CD8-positive, alpha-beta memory T cell (primary cell): ENCODE results near the gene HOMEZ. TPM values are rescaled to one million over a fixed set of nuclear protein-coding genes. Genes with fewer than 3 reads are reported as not detected.
A peak's percentile ranks its signal among the peaks of the same experiment; 100 is the strongest.

Experiments
- CTCF ChIA-PET: fragments of 350-600 bp; sonication (Branson Sonifier 250); formaldehyde crosslinking; loops from one replicate; lab custom pipeline; 2021; ENCODE audit warnings: antibody characterized with exemption; lab: Charles Lee
- POLR2A ChIA-PET: fragments of 350-600 bp; sonication (Branson Sonifier 250); formaldehyde crosslinking; loops from one replicate; lab custom pipeline; 2021; ENCODE audit warnings: antibody characterized with exemption; lab: Charles Lee
- DNase-seq, 5 donors: peaks; one replicate each; pipeline versions ENCODE4 v3.0.0 to v3.0.0-alpha.2; 2020 to 2022; ENCODE audit warnings: mixed read lengths in 1 of 5
- H3K27ac ChIP-seq: one replicate; pipeline ENCODE4 v1.7.0; 2013; ENCODE audit warnings: low read depth, mild to moderate bottlenecking, low read length, moderate library complexity
- H3K27me3 ChIP-seq: 2 replicates; pipeline ENCODE4 v1.7.0; 2013; ENCODE audit warnings: low read length, mild to moderate bottlenecking; ENCODE audit not compliant: insufficient read depth, poor library complexity, severe bottlenecking
- H3K36me3 ChIP-seq: 2 replicates; pipeline ENCODE4 v1.7.0; 2013; ENCODE audit warnings: mild to moderate bottlenecking, low read length, moderate library complexity; ENCODE audit not compliant: insufficient read depth
- H3K4me1 ChIP-seq: 2 replicates; pipeline ENCODE4 v1.7.0; 2013; ENCODE audit warnings: mild to moderate bottlenecking, low read length, moderate library complexity; ENCODE audit not compliant: insufficient read depth
- H3K4me3 ChIP-seq: 2 replicates; pipeline ENCODE4 v1.7.0; 2013; ENCODE audit warnings: mild to moderate bottlenecking, low read length
- H3K9me3 ChIP-seq: 2 replicates; pipeline ENCODE4 v1.7.0; 2013; ENCODE audit warnings: mild to moderate bottlenecking, low read length
- H3K27ac Mint-ChIP-seq, 8 donors: one replicate each; pipeline ENCODE4 v1.8.0; 2020 to 2021; ENCODE audit warnings: mixed read lengths in 8 of 8, mild to moderate bottlenecking in 6 of 8, inconsistent platforms in 3 of 8, moderate library complexity in 3 of 8
- H3K27me3 Mint-ChIP-seq, 2 donors: one replicate each; pipeline ENCODE4 v1.8.0; 2020 to 2021; ENCODE audit warnings: mixed read lengths in 2 of 2, mild to moderate bottlenecking in 1 of 2, moderate library complexity in 1 of 2
- H3K36me3 Mint-ChIP-seq, 3 donors: one replicate each; pipeline ENCODE4 v1.8.0; 2020 to 2021; ENCODE audit warnings: mixed read lengths in 3 of 3, inconsistent platforms in 1 of 3, mild to moderate bottlenecking in 1 of 3
- H3K4me1 Mint-ChIP-seq, 3 donors: one replicate each; pipeline ENCODE4 v1.8.0; 2020 to 2021; ENCODE audit warnings: mixed read lengths in 3 of 3, inconsistent platforms in 1 of 3, mild to moderate bottlenecking in 1 of 3
- H3K4me3 Mint-ChIP-seq, 7 donors: one replicate each; pipeline ENCODE4 v1.8.0; 2020 to 2021; ENCODE audit warnings: mixed read lengths in 7 of 7, mild to moderate bottlenecking in 6 of 7, moderate library complexity in 4 of 7, inconsistent platforms in 2 of 7
- H3K9me3 Mint-ChIP-seq, 5 donors: one replicate each; pipeline ENCODE4 v1.8.0; 2020 to 2022; ENCODE audit warnings: mixed read lengths in 5 of 5, mild to moderate bottlenecking in 3 of 5, moderate library complexity in 2 of 5, inconsistent platforms in 1 of 5
- polyA plus RNA-seq: library from polyadenylated mRNA; unstranded; fragments of 300-500 nt; fragmentation: Illumina TruSeq; gene quantifications from one replicate; pipeline ENCODE4 v1.2.3, GENCODE V29; 2021
- total RNA-seq, 2 experiments: library from RNA; stranded (reverse); gene quantifications; one replicate each; pipeline ENCODE4 v1.2.3, GENCODE V29; 2021

Gene HOMEZ
- total and polyA plus RNA-seq, 3 experiments from 2014 or later = 4.9 to 13.4 (median 12.8) TPM

DNA sequence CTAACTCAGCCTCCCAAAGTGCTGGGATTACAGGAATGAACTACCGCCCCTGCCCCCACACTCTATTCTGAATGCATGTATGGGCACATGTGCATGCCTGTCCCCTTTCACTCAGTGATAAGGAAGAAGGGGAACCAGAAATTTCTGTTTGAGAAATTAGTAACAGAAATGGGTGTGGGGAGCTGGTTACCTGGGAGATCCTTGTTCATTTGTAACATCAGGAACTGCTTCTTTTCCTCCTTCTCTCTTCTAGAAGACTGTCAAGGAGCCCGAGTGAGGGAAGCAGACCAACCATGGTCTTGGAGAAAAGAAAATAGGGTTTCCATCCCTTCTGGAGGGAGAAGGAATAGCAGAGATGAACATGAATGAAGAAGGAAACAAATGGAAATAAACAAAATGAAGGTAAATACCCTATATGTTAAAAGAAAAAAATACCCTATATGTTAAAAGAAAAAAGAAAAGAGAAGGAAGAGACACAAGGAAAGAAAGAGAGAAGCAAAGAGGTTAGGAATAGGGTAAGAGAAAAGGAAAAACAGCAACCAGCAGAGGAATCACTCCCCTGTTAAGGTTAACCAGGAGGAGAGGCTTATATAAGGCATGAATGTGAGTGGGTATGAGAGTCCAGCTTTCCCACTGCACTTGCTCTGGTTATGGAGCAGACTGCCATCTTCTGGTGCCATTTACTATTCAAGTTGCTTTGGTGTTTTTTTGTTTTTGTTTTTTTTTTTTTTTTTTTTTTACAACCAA is 13.5 kb upstream of the HOMEZ start:
- Mint-ChIP-seq H3K27ac (peak overlapping the region in 7 of 8 donors; percentile 70 to 96 (median 85)), H3K4me1 (peaks cover 25 to 39% (median 39%) of the 10 kb centered on the region in 3 donors), H3K4me3 (peak overlapping the region in 6 of 7 donors; percentile 33 to 95 (median 57))

GRCh38 chr14:23297611-23298277 is 11.8 kb upstream of the HOMEZ start:
- peaks cover 26% of the 10 kb centered on the region for H3K4me1 ChIP-seq
- no peaks in the 10 kb centered on the region for H3K27me3 ChIP-seq
- no peak for DNase-seq
- ChIA-PET POLR2A (interaction anchor here (1.9 kb wide), 1 partner anchor 23 kb away, joined by 7 read pairs; the partner anchor contains the start of gene PABPN1), CTCF (interaction anchor here (5.3 kb wide), 1 partner anchor 11 kb away, joined by 31 read pairs; the partner anchor contains the start of gene HOMEZ)
- no peak overlapping the region for H3K27ac ChIP-seq
- H3K36me3 Mint-ChIP-seq = peaks cover 0 to 24% (median 0%) of the 10 kb centered on the region in 3 donors
- H3K27me3 Mint-ChIP-seq = peaks cover 0 to 3% of the 10 kb centered on the region in 2 donors
- no peaks in the 10 kb centered on the region for H3K9me3 ChIP-seq
- H3K9me3 Mint-ChIP-seq = no peaks in the 10 kb centered on the region
- H3K4me1 Mint-ChIP-seq = peaks cover 24 to 39% (median 31%) of the 10 kb centered on the region in 3 donors
- H3K27ac Mint-ChIP-seq = peak overlapping the region in 4 of 8 donors; percentile 17 to 95 (median 62)
- no peak overlapping the region for H3K4me3 ChIP-seq
- H3K36me3 ChIP-seq = peaks cover 5% of the 10 kb centered on the region
- H3K4me3 Mint-ChIP-seq = peak overlapping the region in 1 of 7 donors; percentile 75

More for the DNA sequence above, 13.5 kb upstream of the HOMEZ start:
- CTCF ChIA-PET = interaction anchor here (1.1 to 1.9 kb wide), 3 partner anchors 17 to 22 kb away, joined by 3 to 5 read pairs (median 4); partner anchors contain the start of gene PABPN1
- no peaks in the 10 kb centered on the region for H3K9me3 Mint-ChIP-seq
- H3K27ac ChIP-seq = peak overlapping the region; percentile 96
- H3K9me3 ChIP-seq = no peaks in the 10 kb centered on the region
- POLR2A ChIA-PET = interaction anchor here (0.7 kb wide), 3 partner anchors 95 to 971 kb away, joined by 5 to 7 read pairs (median 5); no protein-coding TSS in a partner anchor
- no peaks in the 10 kb centered on the region for H3K27me3 ChIP-seq
- H3K4me3 ChIP-seq = no peak overlapping the region
- H3K36me3 Mint-ChIP-seq = peaks cover 0 to 24% (median 0%) of the 10 kb centered on the region in 3 donors
- H3K4me1 ChIP-seq = peaks cover 31% of the 10 kb centered on the region
- DNase-seq = peak in 1 of 5 donors; percentile 22
- H3K27me3 Mint-ChIP-seq = peaks cover 0 to 3% of the 10 kb centered on the region in 2 donors
- peaks cover 5% of the 10 kb centered on the region for H3K36me3 ChIP-seq

GRCh38 chr14:23297096-23297495 is 11.2 kb upstream of the HOMEZ start:
- no peak for DNase-seq
- ChIA-PET POLR2A (interaction anchor here (0.8 to 1.9 kb wide), 2 partner anchors 11 to 24 kb away, joined by 3 to 7 read pairs; partner anchors contain the start of genes HOMEZ and PABPN1), CTCF (interaction anchor here (1.0 to 5.3 kb wide), 4 partner anchors 10 to 176 kb away, joined by 3 to 31 read pairs (median 4); partner anchors contain the start of gene HOMEZ)
- Mint-ChIP-seq H3K4me3 (peak overlapping the region in 1 of 7 donors; percentile 31), H3K4me1 (peaks cover 21 to 35% (median 27%) of the 10 kb centered on the region in 3 donors), H3K27me3 (peaks cover 0 to 2% of the 10 kb centered on the region in 2 donors), H3K9me3 (no peaks in the 10 kb centered on the region), H3K36me3 (peaks cover 0 to 20% (median 0%) of the 10 kb centered on the region in 3 donors), H3K27ac (peak overlapping the region in 1 of 8 donors; percentile 95)
- Histone ChIP-seq H3K4me3 (no peak overlapping the region), H3K36me3 (peaks cover 5% of the 10 kb centered on the region), H3K27ac (no peak overlapping the region), H3K4me1 (peaks cover 26% of the 10 kb centered on the region), H3K27me3 (no peaks in the 10 kb centered on the region), H3K9me3 (no peaks in the 10 kb centered on the region)

DNA sequence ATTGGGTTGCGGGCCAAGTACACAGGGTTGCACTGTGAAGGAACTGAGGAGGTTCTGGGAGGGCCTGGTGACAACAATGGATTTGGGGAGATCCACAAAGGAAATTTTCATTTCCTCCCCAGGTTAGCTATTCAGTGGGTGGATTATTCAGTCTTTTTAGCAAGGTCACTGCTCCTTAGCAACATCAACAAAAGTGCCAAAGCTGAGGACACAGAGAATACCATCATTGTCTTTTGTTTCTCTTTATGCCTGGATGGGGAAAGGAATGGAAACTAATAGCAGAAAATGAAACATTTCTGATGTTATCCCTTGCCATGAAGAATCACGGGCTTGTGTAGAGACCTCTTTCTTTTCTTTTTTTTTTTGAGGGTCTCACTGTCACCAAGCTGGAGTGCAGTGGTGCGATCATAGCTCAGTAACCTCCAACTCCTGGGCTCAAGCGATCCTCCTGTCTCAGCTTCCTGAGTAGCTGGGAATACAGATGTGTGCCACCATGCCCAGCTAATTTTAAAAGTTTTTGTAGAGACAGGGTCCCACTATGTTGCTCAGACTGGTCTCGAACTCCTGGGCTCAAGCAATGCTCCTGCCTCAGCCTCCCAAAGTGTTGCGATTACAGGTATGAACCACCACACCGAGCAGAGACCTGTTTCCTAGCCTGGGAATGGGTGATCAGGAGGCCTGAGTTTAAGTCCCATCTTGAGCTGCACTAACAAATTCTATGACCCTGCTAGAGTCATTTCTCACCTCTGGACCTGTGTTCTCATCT is 10.3 kb upstream of the HOMEZ start:
- POLR2A ChIA-PET = interaction anchor here (0.8 to 1.9 kb wide), 2 partner anchors 10 to 25 kb away, joined by 3 to 7 read pairs; partner anchors contain the start of genes HOMEZ and PABPN1

GRCh38 chr14:23294734-23295561 is 9.0 kb upstream of the HOMEZ start:
- Mint-ChIP-seq H3K4me1 (peaks cover 10 to 22% (median 16%) of the 10 kb centered on the region in 3 donors), H3K9me3 (no peaks in the 10 kb centered on the region), H3K36me3 (peaks cover 0 to 20% (median 0%) of the 10 kb centered on the region in 3 donors), H3K27ac (peak overlapping the region; percentile 25 to 95 (median 68)), H3K4me3 (peak overlapping the region in 6 of 7 donors; percentile 1 to 77 (median 34)), H3K27me3 (peaks cover 0 to 2% of the 10 kb centered on the region in 2 donors)
- POLR2A ChIA-PET = interaction anchor here (0.6 kb wide), 1 partner anchor 27 kb away, joined by 5 read pairs; no protein-coding TSS in a partner anchor
- peaks cover 16% of the 10 kb centered on the region for H3K4me1 ChIP-seq
- CTCF ChIA-PET = interaction anchor here (0.7 to 5.3 kb wide), 14 partner anchors 8 to 265 kb away, joined by 3 to 31 read pairs (median 3); partner anchors contain the start of genes HOMEZ and PABPN1
- peaks cover 5% of the 10 kb centered on the region for H3K36me3 ChIP-seq
- peak; percentile 36 to 68 (median 61) for DNase-seq
- H3K27ac ChIP-seq = no peak overlapping the region
- no peak overlapping the region for H3K4me3 ChIP-seq
- no peaks in the 10 kb centered on the region for H3K27me3 ChIP-seq
- no peaks in the 10 kb centered on the region for H3K9me3 ChIP-seq

More for the DNA sequence above, 10.3 kb upstream of the HOMEZ start:
- Histone ChIP-seq H3K27me3 (no peaks in the 10 kb centered on the region), H3K9me3 (no peaks in the 10 kb centered on the region), H3K27ac (no peak overlapping the region), H3K4me1 (peaks cover 26% of the 10 kb centered on the region), H3K4me3 (no peak overlapping the region), H3K36me3 (peaks cover 5% of the 10 kb centered on the region)
- Mint-ChIP-seq H3K27ac (peak overlapping the region in 5 of 8 donors; percentile 12 to 95 (median 61)), H3K9me3 (no peaks in the 10 kb centered on the region), H3K4me3 (peak overlapping the region in 1 of 7 donors; percentile 62), H3K36me3 (peaks cover 0 to 20% (median 0%) of the 10 kb centered on the region in 3 donors), H3K27me3 (peaks cover 0 to 2% of the 10 kb centered on the region in 2 donors), H3K4me1 (peaks cover 21 to 34% (median 27%) of the 10 kb centered on the region in 3 donors)
- DNase-seq = no peak
- CTCF ChIA-PET = interaction anchor here (0.9 to 5.3 kb wide), 8 partner anchors 9 to 175 kb away, joined by 3 to 31 read pairs (median 4); partner anchors contain the start of genes HOMEZ and PABPN1

- peak overlapping the region; percentile 82 for H3K27ac ChIP-seq
- Mint-ChIP-seq H3K9me3 (no peaks in the 10 kb centered on the region), H3K27ac (peak overlapping the region; percentile 79 to 99 (median 97)), H3K36me3 (peaks cover 0 to 6% (median 0%) of the 10 kb centered on the region in 3 donors), H3K4me1 (peaks cover 25 to 41% (median 36%) of the 10 kb centered on the region in 3 donors), H3K4me3 (peak overlapping the region; percentile 94 to 100 (median 95)), H3K27me3 (no peaks in the 10 kb centered on the region)
- peak overlapping the region; percentile 82 for H3K4me3 ChIP-seq
- H3K9me3 ChIP-seq = no peaks in the 10 kb centered on the region
- H3K27me3 ChIP-seq = no peaks in the 10 kb centered on the region
- no peak for DNase-seq
- peaks cover 13% of the 10 kb centered on the region for H3K4me1 ChIP-seq
- POLR2A ChIA-PET = interaction anchor here (1.0 to 2.5 kb wide), 4 partner anchors 14 to 166 kb away, joined by 3 to 33 read pairs (median 14); partner anchors contain the start of genes PABPN1 and PPP1R3E
- no peaks in the 10 kb centered on the region for H3K36me3 ChIP-seq
- CTCF ChIA-PET = interaction anchor here (1.3 to 4.1 kb wide), 6 partner anchors 9 to 166 kb away, joined by 3 to 31 read pairs (median 6); partner anchors contain the start of genes PABPN1 and PPP1R3E
Measured at GRCh38 chr14:23286902-23287479, 1.1 kb upstream of the HOMEZ start.
